ENCODE data around the gene FERMT3.
"Not testable (repeated sequence)": the region's sequence is repeated elsewhere in the genome, so short reads cannot be mapped to it uniquely, and the experiment has no call there.

The FERMT3 gene

GRCh38 chr11:64235437-64236161 is 29.1 kb downstream of the FERMT3 start:
- DNase-seq (ENCODE audit: low read depth): no peak

- no peak for DNase-seq (ENCODE audit: low read depth)
Observed at GRCh38 chr11:64237484-64237951, 31.0 kb downstream of the FERMT3 start.

GRCh38 chr11:64238076-64238475 is 31.6 kb downstream of the FERMT3 start:
- no peak for DNase-seq (ENCODE audit: low read depth)

- no peak for DNase-seq (ENCODE audit: low read depth)
Observed at GRCh38 chr11:64238999-64239398, 32.5 kb downstream of the FERMT3 start.

- no peak for DNase-seq (ENCODE audit: low read depth)
Observed at GRCh38 chr11:64239662-64240434, 33.3 kb downstream of the FERMT3 start.

DNA sequence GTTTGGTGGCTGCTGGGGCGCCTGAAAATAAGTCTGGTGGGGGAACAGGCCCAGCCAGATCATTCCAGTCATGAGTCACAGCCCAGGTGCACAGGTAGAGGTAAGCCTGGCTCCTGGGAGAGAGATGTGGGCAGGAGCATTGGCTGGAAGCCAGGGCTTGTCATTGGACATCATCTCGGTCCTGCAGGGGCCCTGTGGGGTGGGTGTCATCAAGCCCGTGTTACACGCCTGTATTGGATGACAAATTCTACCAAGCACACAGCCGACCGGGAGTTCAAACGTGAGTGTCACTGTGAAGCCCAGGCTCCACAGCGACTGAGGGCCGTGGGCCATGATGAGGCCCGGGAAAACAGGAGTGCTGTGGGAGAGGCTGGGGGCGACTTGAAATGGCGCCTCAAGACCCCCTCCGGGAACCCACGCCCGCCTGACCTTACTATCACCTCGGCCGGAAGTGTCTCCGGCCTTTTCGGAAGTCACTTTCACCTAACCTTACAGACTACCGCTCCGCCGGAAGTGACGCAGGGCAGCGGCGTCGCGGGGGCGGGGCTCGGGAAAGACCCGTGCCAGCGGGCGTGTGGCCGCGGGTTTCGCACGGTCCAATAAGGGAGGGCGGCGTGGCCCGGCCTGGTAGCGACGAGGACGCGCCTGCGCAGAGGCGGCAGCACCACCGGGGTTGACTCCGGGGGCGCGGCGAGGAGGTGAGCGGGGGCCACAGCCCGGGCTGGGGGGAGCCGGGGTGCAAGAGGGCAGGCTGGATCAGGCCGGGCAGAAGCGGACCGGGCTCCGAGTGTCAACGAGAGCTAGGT is 34.1 kb downstream of the FERMT3 start, which contains the start of gene FKBP2:
FKBP2 (plus strand) TSS at position 661 of the 806 bp plus-strand sequence. CDS start 1,293 bp downstream, outside the sequence.
- DNase-seq (ENCODE audit: low read depth): peak; percentile 95

GRCh38 chr11:64241241-64241490 is 34.6 kb downstream of the FERMT3 start:
- DNase-seq (ENCODE audit: low read depth): peak; percentile 97

DNA sequence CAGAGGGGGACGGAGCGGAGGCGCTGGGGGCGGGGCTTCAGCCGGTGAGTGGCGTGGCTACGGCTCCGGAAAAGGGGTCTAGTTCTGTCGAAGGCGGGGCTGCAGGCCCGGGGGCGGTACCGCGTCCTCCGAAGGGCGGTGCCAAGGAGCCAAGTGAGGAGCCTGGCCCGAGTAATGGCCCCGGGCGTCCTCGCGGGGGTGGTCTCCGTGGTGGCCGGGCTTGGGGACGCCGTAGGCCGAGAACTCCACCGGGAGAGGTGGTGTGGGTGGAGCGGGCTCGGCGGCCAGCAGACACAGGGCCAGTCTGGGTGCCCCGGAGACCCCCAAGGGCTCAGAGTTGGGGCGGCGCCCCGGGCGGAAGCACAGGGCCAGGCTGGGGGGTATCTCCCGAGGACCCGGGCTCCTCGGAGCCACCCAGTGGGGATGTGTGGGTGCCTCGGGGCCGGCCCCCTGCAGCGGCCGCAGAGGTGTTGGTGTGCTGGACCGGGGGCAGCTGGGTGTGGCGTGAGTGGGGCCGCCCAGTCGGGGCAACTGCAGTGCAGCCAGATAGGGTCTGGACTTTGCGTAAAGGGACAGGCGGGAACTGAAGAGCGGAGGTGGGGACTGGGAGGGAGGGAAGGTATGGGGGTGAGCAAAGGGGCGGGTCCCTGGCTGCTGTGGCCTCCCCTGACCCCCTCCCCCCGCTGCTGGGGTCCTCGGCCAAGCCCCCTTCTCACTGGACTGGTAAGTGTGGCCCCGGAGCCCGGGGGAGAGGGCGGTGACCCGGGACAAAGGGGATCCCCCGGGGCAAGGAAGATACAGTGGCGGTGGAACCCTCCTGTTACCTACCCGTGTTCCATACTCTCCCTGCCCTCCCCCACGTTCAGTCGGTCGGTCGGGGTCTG is 35.2 kb downstream of the FERMT3 start:
- no peak for DNase-seq (ENCODE audit: low read depth)

DNA sequence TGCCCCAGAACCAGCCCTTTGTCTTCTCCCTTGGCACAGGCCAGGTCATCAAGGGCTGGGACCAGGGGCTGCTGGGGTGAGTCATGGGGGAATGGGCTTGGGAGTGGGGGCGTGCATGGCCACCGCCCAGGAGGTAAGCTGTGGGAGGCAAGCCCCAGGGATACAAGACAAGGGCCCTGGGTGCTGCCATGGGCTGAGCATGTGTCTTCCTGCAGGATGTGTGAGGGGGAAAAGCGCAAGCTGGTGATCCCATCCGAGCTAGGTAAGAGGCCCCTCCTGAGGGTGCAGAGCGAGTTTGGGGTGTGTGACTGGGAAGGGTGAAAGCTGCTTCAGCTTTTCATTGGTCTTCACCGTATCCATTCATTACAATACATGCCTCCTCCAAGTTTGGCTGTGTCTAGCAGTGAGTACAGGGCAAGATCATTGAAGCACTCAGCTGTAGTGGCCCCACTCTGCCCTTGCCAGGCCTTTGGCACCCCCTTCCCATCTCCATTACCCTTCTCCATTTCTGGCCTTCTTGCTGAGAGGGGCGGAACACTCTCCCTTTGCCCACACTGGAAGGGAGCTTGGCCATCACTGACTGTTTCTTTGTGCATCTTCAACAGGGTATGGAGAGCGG is 36.8 kb downstream of the FERMT3 start:
- DNase-seq (ENCODE audit: low read depth): no peak

DNA sequence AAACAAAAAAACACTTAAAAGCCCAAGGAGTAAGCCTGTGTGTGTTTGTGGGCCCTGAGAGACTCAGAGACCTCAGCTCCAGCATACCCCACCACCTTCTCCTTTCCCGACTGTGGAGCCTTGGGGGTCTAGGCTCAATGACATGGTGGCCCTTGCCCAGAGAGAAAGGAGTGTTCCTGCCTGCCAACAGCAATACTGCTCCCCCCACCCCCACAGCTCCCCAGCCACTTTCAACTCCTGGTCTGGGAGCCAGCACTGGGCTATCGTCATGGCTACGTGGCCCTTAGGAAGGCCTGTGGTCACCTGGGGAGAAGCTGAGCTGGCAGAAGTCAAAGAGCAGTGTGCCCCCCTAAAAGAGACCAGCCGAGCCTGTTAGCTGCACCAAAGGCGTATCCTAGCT is 37.6 kb downstream of the FERMT3 start:
- DNase-seq (ENCODE audit: low read depth): no peak

- DNase-seq (ENCODE audit: low read depth): no peak
Observed at GRCh38 chr11:64244966-64245365, 38.4 kb downstream of the FERMT3 start.

DNA sequence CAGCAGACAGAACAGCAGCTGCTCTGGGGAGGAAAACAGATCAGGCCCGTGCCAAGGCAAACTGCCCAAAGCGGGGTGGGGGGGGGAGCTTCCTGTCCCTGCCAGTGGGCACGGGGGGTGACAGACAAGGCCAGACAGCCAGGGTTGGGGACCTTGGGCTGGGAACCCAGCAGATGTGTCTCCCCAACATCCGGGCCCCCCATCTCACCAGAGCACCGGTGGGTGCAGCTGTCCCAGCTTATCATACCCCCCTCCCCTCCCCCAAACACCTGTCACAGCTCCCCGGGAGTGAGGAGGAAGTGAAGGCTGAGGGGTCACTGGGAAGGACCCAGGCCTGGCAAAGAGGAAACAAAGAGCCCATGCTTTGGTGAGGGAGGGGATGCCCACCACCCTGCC is 38.9 kb downstream of the FERMT3 start:
- no peak for DNase-seq (ENCODE audit: low read depth)

DNA sequence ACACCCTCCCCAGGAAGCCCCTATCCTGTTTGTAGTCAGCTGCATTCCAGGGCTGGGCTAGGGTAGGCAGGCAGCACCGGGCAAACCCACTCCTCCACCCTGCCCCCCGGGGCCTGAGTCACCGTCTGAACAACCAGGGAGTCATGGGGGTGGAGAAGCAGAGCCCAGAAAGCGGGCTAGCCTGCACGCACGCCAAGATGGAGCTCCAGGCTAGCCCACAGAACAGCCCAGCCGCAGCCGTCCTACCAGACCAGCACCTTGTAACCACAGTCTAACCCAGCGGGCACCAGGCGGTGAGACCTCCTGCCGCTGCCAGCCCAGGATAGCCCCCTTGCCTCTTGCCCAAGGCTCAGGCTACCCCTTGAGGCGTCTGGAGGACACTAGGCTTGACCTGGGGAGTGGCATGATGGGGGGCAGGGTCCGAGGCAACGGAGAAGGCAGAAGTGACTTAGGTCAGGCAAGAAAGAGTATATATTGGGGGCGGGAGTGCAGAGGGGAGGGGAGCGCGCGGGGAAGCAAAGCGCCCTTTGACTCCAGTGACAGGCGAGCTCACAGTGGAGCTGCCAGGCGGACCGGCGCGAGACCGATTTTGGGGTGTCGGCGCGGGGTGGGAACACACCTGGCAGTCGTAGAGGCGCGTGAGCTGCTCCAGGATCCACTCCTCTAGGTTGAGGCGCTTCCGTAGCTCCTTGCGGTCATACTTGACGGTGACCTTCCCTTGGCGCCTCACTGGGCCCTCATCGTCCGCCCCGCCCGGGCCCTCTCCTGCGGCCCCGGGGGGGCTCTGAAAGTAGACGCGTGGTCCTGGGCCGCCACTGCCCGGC is 39.5 kb downstream of the FERMT3 start:
- peak; percentile 72 for DNase-seq (ENCODE audit: low read depth)

GRCh38 chr11:64246621-64246870 is 40.0 kb downstream of the FERMT3 start:
- not testable (repeated sequence) for DNase-seq (ENCODE audit: low read depth)

DNA sequence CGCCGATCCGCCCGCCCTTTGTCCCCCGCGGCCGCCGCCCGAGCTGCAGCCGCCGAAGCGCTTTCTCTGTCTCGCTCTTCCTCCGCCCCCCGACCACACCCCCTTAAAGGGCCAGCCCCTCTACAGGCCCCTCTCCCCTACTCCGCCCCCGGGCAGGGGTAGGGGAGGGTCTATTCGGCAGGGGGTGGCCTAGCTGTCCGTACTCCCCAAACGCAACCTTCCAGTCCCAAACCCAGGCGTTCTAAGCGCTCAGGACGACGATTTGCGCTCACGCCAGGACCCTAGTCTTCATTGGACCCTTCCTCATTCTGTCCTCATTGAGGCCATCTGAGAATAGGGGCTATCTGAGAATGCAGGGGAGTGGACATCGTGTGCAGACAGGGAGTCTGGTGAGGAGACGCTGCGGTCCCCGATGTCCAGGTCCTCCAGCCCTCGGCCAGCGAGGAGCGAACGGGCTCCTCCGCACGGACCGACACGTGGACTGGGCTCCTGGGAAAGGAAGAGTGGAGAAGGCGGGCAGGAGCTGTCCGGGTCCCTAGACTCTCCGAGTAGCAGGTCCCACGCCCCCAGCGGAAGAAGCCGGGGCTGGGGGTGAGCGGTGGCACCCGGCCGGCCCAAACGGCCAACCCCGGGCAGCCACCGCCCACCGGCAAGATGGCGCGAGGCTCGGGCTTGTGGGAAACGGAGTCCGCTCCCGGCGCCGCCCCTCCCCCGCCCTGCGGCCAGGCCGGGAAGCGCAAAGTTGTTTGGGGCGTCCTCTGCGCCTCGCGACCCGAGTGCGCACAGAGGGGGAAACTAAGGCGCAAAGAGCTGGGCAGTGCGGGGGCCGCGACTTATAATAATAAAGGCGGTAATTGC is 40.6 kb downstream of the FERMT3 start, which contains the start of gene PPP1R14B:
PPP1R14B (minus strand) TSS at position 73 of the 858 bp plus-strand sequence. CDS start 270 bp downstream, outside the sequence.
- peak; percentile 68 for DNase-seq (ENCODE audit: low read depth)

GRCh38 chr11:64247729-64248531 is 41.4 kb downstream of the FERMT3 start:
- no peak for DNase-seq (ENCODE audit: low read depth)

- no peak for DNase-seq (ENCODE audit: low read depth)
Observed at GRCh38 chr11:64248578-64248977, 42.1 kb downstream of the FERMT3 start.

- no peak for DNase-seq (ENCODE audit: low read depth)
Observed at GRCh38 chr11:64249038-64249437, 42.5 kb downstream of the FERMT3 start.
